ENCODE measurements around the gene TBC1D22A.

- TF ChIP-seq CTCF (IDR thresholded peaks at IDR 0.05; ENCODE audit: low read depth, low read length, missing input control): no peak
- TF ChIP-seq GABPA (IDR thresholded peaks at IDR 0.05 in 1 of 2, conservative IDR thresholded peaks at IDR 0.05 in 1 of 2): no peak
- no peak for TF ChIP-seq RXRA (IDR thresholded peaks at IDR 0.05)
- TF ChIP-seq YY1 (IDR thresholded peaks at IDR 0.05): no peak
- TF ChIP-seq REST (IDR thresholded peaks at IDR 0.05): no peak
- no peak for TF ChIP-seq MAX (IDR thresholded peaks at IDR 0.05)
- no peak for TF ChIP-seq HNF4A (conservative IDR thresholded peaks at IDR 0.05)
- no peak for TF ChIP-seq EGR1 (IDR thresholded peaks at IDR 0.05; ENCODE audit: low read depth in 2 of 2)
- TF ChIP-seq JUND (IDR thresholded peaks at IDR 0.05): no peak
- TF ChIP-seq SP1 (IDR thresholded peaks at IDR 0.05): no peak
- TF ChIP-seq, protein P1, sequence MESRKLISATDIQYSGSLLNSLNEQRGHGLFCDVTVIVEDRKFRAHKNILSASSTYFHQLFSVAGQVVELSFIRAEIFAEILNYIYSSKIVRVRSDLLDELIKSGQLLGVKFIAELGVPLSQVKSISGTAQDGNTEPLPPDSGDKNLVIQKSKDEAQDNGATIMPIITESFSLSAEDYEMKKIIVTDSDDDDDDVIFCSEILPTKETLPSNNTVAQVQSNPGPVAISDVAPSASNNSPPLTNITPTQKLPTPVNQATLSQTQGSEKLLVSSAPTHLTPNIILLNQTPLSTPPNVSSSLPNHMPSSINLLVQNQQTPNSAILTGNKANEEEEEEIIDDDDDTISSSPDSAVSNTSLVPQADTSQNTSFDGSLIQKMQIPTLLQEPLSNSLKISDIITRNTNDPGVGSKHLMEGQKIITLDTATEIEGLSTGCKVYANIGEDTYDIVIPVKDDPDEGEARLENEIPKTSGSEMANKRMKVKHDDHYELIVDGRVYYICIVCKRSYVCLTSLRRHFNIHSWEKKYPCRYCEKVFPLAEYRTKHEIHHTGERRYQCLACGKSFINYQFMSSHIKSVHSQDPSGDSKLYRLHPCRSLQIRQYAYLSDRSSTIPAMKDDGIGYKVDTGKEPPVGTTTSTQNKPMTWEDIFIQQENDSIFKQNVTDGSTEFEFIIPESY (IDR thresholded peaks at IDR 0.05): no peak
Measured at GRCh38 chr22:46867106-46867505, 104.7 kb downstream of the TBC1D22A start.
